NCI-H345 treated with DMSO at 0.1 percent for 48 hours (cell line): ENCODE measurements around the gene NT5DC3.
A peak's percentile ranks its signal among the peaks of the same experiment; 100 is the strongest.

ENCODE experiments used
- DNase-seq: peaks from one replicate; lab custom pipeline; 2025; ENCODE audit not compliant: unreplicated experiment; lab: John Stamatoyannopoulos, UW

The NT5DC3 gene

GRCh38 chr12:103785243-103786031 lies 55.6 kb downstream of the NT5DC3 start:
- DNase-seq: no peak

- no peak for DNase-seq
Measured at GRCh38 chr12:103783744-103784664, 57.0 kb downstream of the NT5DC3 start.

- no peak for DNase-seq
Measured at GRCh38 chr12:103782399-103782798, 58.6 kb downstream of the NT5DC3 start.

- no peak for DNase-seq
Measured at GRCh38 chr12:103780992-103781391, 60.0 kb downstream of the NT5DC3 start.

GRCh38 chr12:103780093-103780440 lies 61.0 kb downstream of the NT5DC3 start:
- no peak for DNase-seq

- peak; percentile 100 for DNase-seq
Measured at GRCh38 chr12:103779410-103780092, 61.5 kb downstream of the NT5DC3 start.

GRCh38 chr12:103778781-103779180 lies 62.3 kb downstream of the NT5DC3 start:
- no peak for DNase-seq

- no peak for DNase-seq
Measured at GRCh38 chr12:103774977-103775560, 66.0 kb downstream of the NT5DC3 start.

- DNase-seq: no peak
Measured at GRCh38 chr12:103773109-103773910, 67.7 kb downstream of the NT5DC3 start.

GRCh38 chr12:103772367-103773108 lies 68.5 kb downstream of the NT5DC3 start:
- no peak for DNase-seq

- no peak for DNase-seq
Measured at GRCh38 chr12:103771466-103771865, 69.6 kb downstream of the NT5DC3 start.

- DNase-seq: no peak
Measured at GRCh38 chr12:103769240-103769945, 71.6 kb downstream of the NT5DC3 start.

- DNase-seq: no peak
Measured at GRCh38 chr12:103768467-103769123, 72.4 kb downstream of the NT5DC3 start.

- DNase-seq: no peak
Measured at GRCh38 chr12:103766028-103766427, 75.0 kb downstream of the NT5DC3 start.

GRCh38 chr12:103765322-103765721 lies 75.7 kb downstream of the NT5DC3 start:
- DNase-seq: no peak

- DNase-seq: no peak
Measured at GRCh38 chr12:103762473-103762872, 78.6 kb downstream of the NT5DC3 start.

- no peak for DNase-seq
Measured at GRCh38 chr12:103758310-103759089, 82.5 kb downstream of the NT5DC3 start.

GRCh38 chr12:103757248-103757647 lies 83.8 kb downstream of the NT5DC3 start:
- no peak for DNase-seq
